GM23248 (cell line): Measurements from ENCODE around the gene SPRR2E. TPM values are rescaled to one million over a fixed set of nuclear protein-coding genes. Genes with fewer than 3 reads are reported as not detected.
"Not testable (repeated sequence)": the region's sequence is repeated elsewhere in the genome, so short reads cannot be mapped to it uniquely, and the experiment has no call there.

Experiments used
- DNase-seq: peaks from one replicate; pipeline ENCODE4 v3.0.0-alpha.2; 2015
- H2AFZ ChIP-seq: fragments of 200-600 bp; sonication (generic); 2 replicates; pipeline ENCODE4 v1.6.1; 2016; ENCODE audit warnings: antibody characterized with exemption
- H3F3A ChIP-seq: fragments of 200-600 bp; sonication (generic); 2 replicates; pipeline ENCODE4 v1.6.1; 2016; ENCODE audit warnings: mild to moderate bottlenecking, antibody characterized with exemption, mixed run types; ENCODE audit not compliant: insufficient read depth
- H3K27ac ChIP-seq: fragments of 200-600 bp; sonication (generic); 2 replicates; pipeline ENCODE4 v1.5.1; 2016; ENCODE audit warnings: mild to moderate bottlenecking
- H3K27me3 ChIP-seq: fragments of 200-600 bp; sonication (generic); replicated peaks from 2 replicates; pipeline ENCODE4 v1.6.1; 2016; ENCODE audit warnings: mild to moderate bottlenecking; ENCODE audit not compliant: insufficient read depth
- H3K36me3 ChIP-seq: fragments of 200-600 bp; sonication (generic); 2 replicates; pipeline ENCODE4 v1.6.1; 2016; ENCODE audit warnings: low read depth, mild to moderate bottlenecking
- H3K4me1 ChIP-seq: fragments of 200-600 bp; sonication (generic); 2 replicates; pipeline ENCODE4 v1.6.1; 2016; ENCODE audit warnings: mild to moderate bottlenecking; ENCODE audit not compliant: insufficient read depth
- H3K4me2 ChIP-seq: fragments of 200-600 bp; sonication (generic); one replicate; pipeline ENCODE4 v1.6.1; 2016; ENCODE audit warnings: mild to moderate bottlenecking; ENCODE audit not compliant: unreplicated experiment
- H3K4me3 ChIP-seq: fragments of 200-600 bp; sonication (generic); 2 replicates; pipeline ENCODE4 v1.5.1; 2016; ENCODE audit warnings: mild to moderate bottlenecking
- H3K79me2 ChIP-seq: fragments of 200-600 bp; sonication (generic); 2 replicates; pipeline ENCODE4 v1.6.1; 2016; ENCODE audit warnings: mild to moderate bottlenecking; ENCODE audit not compliant: insufficient read depth
- H3K9ac ChIP-seq: fragments of 200-600 bp; sonication (generic); 2 replicates; pipeline ENCODE4 v1.6.1; 2016; ENCODE audit warnings: mild to moderate bottlenecking
- H3K9me2 ChIP-seq: fragments of 200-600 bp; sonication (generic); 2 replicates; pipeline ENCODE4 v1.6.1; 2016; ENCODE audit warnings: mixed run types, mild to moderate bottlenecking, moderate library complexity; ENCODE audit not compliant: insufficient read depth
- H3K9me3 ChIP-seq: fragments of 200-600 bp; sonication (generic); one replicate; pipeline ENCODE4 v1.6.1; 2017; ENCODE audit warnings: low read depth
- H4K20me1 ChIP-seq: fragments of 200-600 bp; sonication (generic); 2 replicates; pipeline ENCODE4 v1.6.0; 2016; ENCODE audit not compliant: insufficient read depth
- EZH2 ChIP-seq: fragments of 200-600 bp; sonication (generic); IDR thresholded peaks from 2 replicates; pipeline ENCODE4 v1.6.1; 2018; ENCODE audit warnings: antibody characterized with exemption, mild to moderate bottlenecking; ENCODE audit not compliant: insufficient read depth, poor library complexity, severe bottlenecking
- EZH2phosphoT487 ChIP-seq: fragments of 200-600 bp; sonication (generic); IDR thresholded peaks from 2 replicates; pipeline ENCODE4 v1.6.1; 2018; ENCODE audit warnings: antibody characterized with exemption, moderate library complexity, mild to moderate bottlenecking, low read depth; ENCODE audit not compliant: insufficient read depth
- WGBS, 2 experiments: methylation state at CpG; one replicate each; pipeline ENCODE4 v1.1.6; 2015 to 2017; ENCODE audit warnings: low lambda C conversion rate in 2 of 2, low coverage in 1 of 2; ENCODE audit errors: missing lambda C conversion rate in 2 of 2; 5-methylcytosine and 5-hydroxymethylcytosine counted together
- in situ Hi-C: fragments of 300-500 bp; cut with MboI; formaldehyde crosslinking; loops from 2 replicates; pipeline ENCODE4 v1.15.0; 2020
- polyA plus RNA-seq: library from polyadenylated mRNA; unstranded; fragments of >200 nt; fragmentation: Nextera tagmentation; extraction: Ambion mirVana; gene quantifications from 2 replicates; pipeline ENCODE4 v1.2.1, GENCODE V29; 2016
- total RNA-seq: library from RNA; depleted of rRNA; stranded (reverse); fragments of >200 nt; shearing (Covaris generic); gene quantifications from 2 replicates; pipeline ENCODE4 v1.2.3, GENCODE V29; 2014

Gene SPRR2E
- total and polyA plus RNA-seq, 2 experiments from 2014 or later: not detected

GRCh38 chr1:153127296-153127695 lies 33.0 kb upstream of the SPRR2E start:
- no peaks in the 10 kb centered on the region for H3K4me1 ChIP-seq
- H3K9ac ChIP-seq: no peak overlapping the region
- no peaks in the 10 kb centered on the region for H3K9me2 ChIP-seq
- DNase-seq: no peak
- peaks cover 16% of the 10 kb centered on the region; the same call in 1 of the 2 replicates for H3K27me3 ChIP-seq
- H3K4me2 ChIP-seq: no peak overlapping the region
- no peak overlapping the region for H3K27ac ChIP-seq
- no peaks in the 10 kb centered on the region; the same call in 1 of the 2 replicates for H4K20me1 ChIP-seq
- TF ChIP-seq EZH2phosphoT487: no peak
- TF ChIP-seq EZH2: no peak
- no peaks in the 10 kb centered on the region for H3K79me2 ChIP-seq
- WGBS, 2 experiments: 1 to 3% methylated on average over 2 of the region's 2 CpGs
- no peaks in the 10 kb centered on the region for H3K36me3 ChIP-seq
- H3F3A ChIP-seq: no peaks in the 10 kb centered on the region
- H3K4me3 ChIP-seq: no peak overlapping the region
- no peak overlapping the region for H2AFZ ChIP-seq
- in situ Hi-C loops: no loop called here
- no peaks in the 10 kb centered on the region for H3K9me3 ChIP-seq

GRCh38 chr1:153125536-153125935 lies 31.2 kb upstream of the SPRR2E start:
- no peak overlapping the region for H3K4me3 ChIP-seq
- WGBS, 2 experiments: 19 to 24% methylated on average over 1 of the region's 1 CpG
- in situ Hi-C loops: no loop called here
- H3K9ac ChIP-seq: no peak overlapping the region
- no peaks in the 10 kb centered on the region for H3K36me3 ChIP-seq
- no peak overlapping the region for H3K27ac ChIP-seq
- H3K9me3 ChIP-seq: no peaks in the 10 kb centered on the region
- no peaks in the 10 kb centered on the region for H3K79me2 ChIP-seq
- H3F3A ChIP-seq: no peaks in the 10 kb centered on the region
- H2AFZ ChIP-seq: no peak overlapping the region
- H4K20me1 ChIP-seq: no peaks in the 10 kb centered on the region; the same call in 1 of the 2 replicates
- H3K4me2 ChIP-seq: no peak overlapping the region
- DNase-seq: no peak
- TF ChIP-seq EZH2 (no peak), EZH2phosphoT487 (no peak)
- peaks cover 8% of the 10 kb centered on the region; the same call in 1 of the 2 replicates for H3K27me3 ChIP-seq
- H3K9me2 ChIP-seq: no peaks in the 10 kb centered on the region
- no peaks in the 10 kb centered on the region for H3K4me1 ChIP-seq

GRCh38 chr1:153123793-153124192 lies 29.5 kb upstream of the SPRR2E start:
- H3K79me2 ChIP-seq, in situ Hi-C loops: not testable (repeated sequence)
- WGBS, 2 experiments: 35 to 41% methylated on average over 8 of the region's 8 CpGs

GRCh38 chr1:153122831-153123421 lies 28.6 kb upstream of the SPRR2E start:
- H3K4me2 ChIP-seq: no peak overlapping the region
- no peaks in the 10 kb centered on the region for H3K9me2 ChIP-seq
- H3K27ac ChIP-seq: no peak overlapping the region
- DNase-seq: no peak
- TF ChIP-seq EZH2phosphoT487: no peak
- no peak for TF ChIP-seq EZH2
- no peaks in the 10 kb centered on the region for H3K4me1 ChIP-seq
- H3F3A ChIP-seq: no peaks in the 10 kb centered on the region
- no peaks in the 10 kb centered on the region; the same call in 1 of the 2 replicates for H4K20me1 ChIP-seq
- no peaks in the 10 kb centered on the region for H3K9me3 ChIP-seq
- H3K27me3 ChIP-seq: 0 out of 2 replicates have a peak, but pooled peaks cover 4% of the 10 kb centered on the region
- H3K4me3 ChIP-seq: no peak overlapping the region
- no peaks in the 10 kb centered on the region for H3K36me3 ChIP-seq
- no peak overlapping the region for H2AFZ ChIP-seq
- WGBS, 2 experiments: 8 to 12% methylated on average over 3 of the region's 3 CpGs
- in situ Hi-C loops: no loop called here
- H3K79me2 ChIP-seq: no peaks in the 10 kb centered on the region
- H3K9ac ChIP-seq: no peak overlapping the region

More at GRCh38 chr1:153123793-153124192, 29.5 kb upstream of the SPRR2E start:
- H3K4me2 ChIP-seq, H3K9ac ChIP-seq, H3K4me1 ChIP-seq, H4K20me1 ChIP-seq, H3K9me3 ChIP-seq, H3K9me2 ChIP-seq, DNase-seq, H3K27ac ChIP-seq, H3F3A ChIP-seq, H3K27me3 ChIP-seq, H2AFZ ChIP-seq, H3K4me3 ChIP-seq, H3K36me3 ChIP-seq: not testable (repeated sequence)

- H3K4me3 ChIP-seq: no peak overlapping the region
- no peaks in the 10 kb centered on the region for H3K36me3 ChIP-seq
- H4K20me1 ChIP-seq: no peaks in the 10 kb centered on the region
- no peak overlapping the region for H3K27ac ChIP-seq
- TF ChIP-seq EZH2phosphoT487 (no peak), EZH2 (no peak)
- H3K9ac ChIP-seq: no peak overlapping the region
- no peaks in the 10 kb centered on the region for H3K9me2 ChIP-seq
- H3K4me2 ChIP-seq: no peak overlapping the region
- no peaks in the 10 kb centered on the region for H3K9me3 ChIP-seq
- no peaks in the 10 kb centered on the region for H3K79me2 ChIP-seq
- H3K4me1 ChIP-seq: no peaks in the 10 kb centered on the region
- H3F3A ChIP-seq: no peaks in the 10 kb centered on the region
- no peak overlapping the region for H2AFZ ChIP-seq
- H3K27me3 ChIP-seq: 0 out of 2 replicates have a peak, but pooled peaks cover 4% of the 10 kb centered on the region
- DNase-seq: no peak
- in situ Hi-C loops: no loop called here
Measured at GRCh38 chr1:153120945-153121344, 26.6 kb upstream of the SPRR2E start.
